ENCODE results near the gene DERL2.
"Not testable (repeated sequence)": the region's sequence is repeated elsewhere in the genome, so short reads cannot be mapped to it uniquely, and the experiment has no call there.

Gene DERL2

DNA sequence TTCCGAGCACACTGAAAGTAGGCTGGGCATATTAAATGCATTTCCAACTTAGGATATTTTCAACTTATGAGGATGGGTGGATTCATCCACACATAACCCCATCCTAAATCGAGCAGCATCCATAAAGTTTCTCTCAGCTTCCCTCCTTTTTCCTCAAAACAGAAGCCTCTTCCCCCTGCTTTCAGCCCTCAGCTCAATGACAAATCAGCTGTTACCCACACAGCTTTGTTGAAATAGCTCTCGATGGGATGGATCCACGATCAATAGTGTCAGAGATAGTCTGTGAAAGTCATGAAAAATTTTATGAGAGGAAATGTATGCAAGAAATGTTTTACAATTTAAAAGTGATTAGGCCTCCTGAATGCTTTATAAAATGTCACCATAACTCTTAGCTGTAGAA lies 19.7 kb downstream of the DERL2 start:
- TF ChIP-seq TAF1 (IDR thresholded peaks at IDR 0.05; ENCODE audit: borderline replicate concordance, low read depth, low read length) (no peak), POLR2A (IDR thresholded peaks at IDR 0.05; ENCODE audit: low read depth, low read length) (no peak), POLR2AphosphoS5 (IDR thresholded peaks at IDR 0.05; ENCODE audit: low read depth, low read length) (no peak)
- no peak for FAIRE-seq
- DNase-seq (ENCODE audit: insufficient read length): no peak

DNA sequence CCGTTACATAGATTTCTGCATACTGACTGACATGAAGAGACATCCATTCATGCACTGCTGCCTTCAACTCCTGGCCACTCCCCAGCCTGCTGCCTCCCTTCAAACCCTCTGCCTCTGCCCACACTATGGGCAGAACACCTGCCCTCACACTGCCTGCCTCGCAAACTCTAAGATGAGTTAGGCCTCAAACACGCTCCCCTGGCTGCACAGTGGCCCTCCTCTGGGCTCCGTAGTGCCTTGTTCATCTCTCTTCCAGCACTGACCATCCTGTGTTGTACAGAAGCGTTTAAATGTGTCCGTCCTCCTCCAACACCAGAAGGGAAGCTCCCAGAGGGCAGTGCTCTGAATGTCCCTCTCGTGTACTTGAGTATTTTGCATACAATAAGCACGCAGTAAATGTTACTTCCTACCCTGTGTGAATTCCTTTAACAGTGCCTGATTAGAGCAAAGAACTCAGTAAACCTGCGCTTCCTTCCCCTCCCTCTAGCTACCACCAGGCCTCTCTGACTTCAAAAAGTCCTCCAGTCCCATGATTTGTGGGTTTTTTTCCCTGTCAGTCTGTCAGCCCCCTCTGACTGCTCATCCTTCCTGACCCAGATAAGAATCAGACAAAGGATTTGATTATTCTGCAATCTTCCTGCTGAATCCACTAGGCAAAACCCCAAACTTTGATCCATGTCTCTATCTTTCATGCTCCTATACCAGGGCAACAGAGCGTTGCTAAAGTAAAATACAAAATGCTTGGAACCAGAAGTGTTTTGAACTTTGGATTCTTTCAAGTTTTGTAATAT lies 21.1 kb downstream of the DERL2 start:
- FAIRE-seq: no peak
- no peak for TF ChIP-seq TAF1 (IDR thresholded peaks at IDR 0.05; ENCODE audit: borderline replicate concordance, low read depth, low read length)
- TF ChIP-seq POLR2AphosphoS5 (IDR thresholded peaks at IDR 0.05; ENCODE audit: low read depth, low read length): no peak
- no peak for TF ChIP-seq POLR2A (IDR thresholded peaks at IDR 0.05; ENCODE audit: low read depth, low read length)
- DNase-seq (ENCODE audit: insufficient read length): no peak

DNA sequence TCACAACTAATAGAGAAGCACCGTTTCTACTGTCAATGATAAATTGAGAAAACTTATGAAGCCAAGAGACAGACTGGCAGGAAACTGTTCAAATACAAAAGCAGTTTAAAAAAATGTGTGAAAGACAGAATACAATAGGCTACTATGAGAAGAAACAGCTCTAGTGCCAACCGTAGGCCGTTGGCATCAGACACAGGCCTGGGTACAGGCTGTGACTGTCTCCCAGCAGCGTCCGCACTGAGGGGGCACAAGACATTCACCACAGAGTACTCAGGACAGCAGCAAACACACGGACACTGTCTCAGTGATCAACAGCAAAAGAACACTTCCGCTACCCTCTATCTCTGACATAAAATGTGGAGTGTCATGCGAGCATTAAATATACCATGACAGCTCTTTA lies 39.2 kb downstream of the DERL2 start:
- no peak for TF ChIP-seq POLR2AphosphoS5 (IDR thresholded peaks at IDR 0.05; ENCODE audit: low read depth, low read length)
- TF ChIP-seq TAF1 (IDR thresholded peaks at IDR 0.05; ENCODE audit: borderline replicate concordance, low read depth, low read length): no peak
- no peak for TF ChIP-seq POLR2A (IDR thresholded peaks at IDR 0.05; ENCODE audit: low read depth, low read length)
- FAIRE-seq: no peak
- DNase-seq (ENCODE audit: insufficient read length): no peak

DNA sequence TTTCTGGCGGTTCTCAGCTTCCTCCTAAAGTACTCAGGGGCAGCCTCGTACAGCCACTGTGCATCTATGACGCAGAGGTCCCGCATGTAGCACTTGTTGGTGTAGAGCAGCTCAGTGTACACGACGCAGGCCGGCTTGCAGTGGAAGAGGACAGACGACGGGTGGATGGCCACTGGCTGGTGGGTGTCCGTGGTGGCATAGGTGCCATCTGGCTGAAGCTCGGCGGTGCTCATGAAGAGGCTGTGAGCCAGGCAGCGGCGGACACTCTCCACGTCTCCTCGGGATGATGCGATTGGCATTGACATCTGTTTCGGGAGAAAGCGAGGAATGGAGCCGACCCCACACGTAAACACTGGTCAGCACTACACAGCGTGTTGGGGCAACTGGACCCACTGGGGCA lies 41.8 kb downstream of the DERL2 start:
- DNase-seq (ENCODE audit: insufficient read length) (no peak), FAIRE-seq (no peak)
- TF ChIP-seq POLR2A (IDR thresholded peaks at IDR 0.05; ENCODE audit: low read depth, low read length): no peak
- TF ChIP-seq POLR2AphosphoS5 (IDR thresholded peaks at IDR 0.05; ENCODE audit: low read depth, low read length): no peak
- no peak for TF ChIP-seq TAF1 (IDR thresholded peaks at IDR 0.05; ENCODE audit: borderline replicate concordance, low read depth, low read length)

DNA sequence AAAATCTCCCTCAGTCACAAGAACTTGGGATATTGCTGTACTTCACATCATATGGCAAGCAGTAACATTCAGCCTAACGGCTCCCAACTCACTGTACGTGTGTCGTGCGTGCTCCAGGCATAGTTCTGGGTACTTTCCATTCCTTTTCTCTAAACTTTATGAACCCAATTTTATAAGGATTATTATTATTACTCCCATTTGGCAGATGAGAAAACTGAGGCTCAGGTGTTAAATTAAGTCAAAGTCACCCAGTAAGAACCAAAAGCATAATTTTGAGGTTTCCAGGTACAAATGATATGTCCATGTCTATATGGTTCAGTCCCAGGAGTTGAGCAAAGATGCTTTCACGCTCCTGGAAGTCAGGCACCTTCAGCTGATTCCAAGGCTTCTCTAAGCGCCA lies 42.2 kb downstream of the DERL2 start:
- FAIRE-seq (no peak), DNase-seq (ENCODE audit: insufficient read length) (no peak)
- TF ChIP-seq POLR2A (IDR thresholded peaks at IDR 0.05; ENCODE audit: low read depth, low read length) (no peak), POLR2AphosphoS5 (IDR thresholded peaks at IDR 0.05; ENCODE audit: low read depth, low read length) (no peak), TAF1 (IDR thresholded peaks at IDR 0.05; ENCODE audit: borderline replicate concordance, low read depth, low read length) (no peak)

DNA sequence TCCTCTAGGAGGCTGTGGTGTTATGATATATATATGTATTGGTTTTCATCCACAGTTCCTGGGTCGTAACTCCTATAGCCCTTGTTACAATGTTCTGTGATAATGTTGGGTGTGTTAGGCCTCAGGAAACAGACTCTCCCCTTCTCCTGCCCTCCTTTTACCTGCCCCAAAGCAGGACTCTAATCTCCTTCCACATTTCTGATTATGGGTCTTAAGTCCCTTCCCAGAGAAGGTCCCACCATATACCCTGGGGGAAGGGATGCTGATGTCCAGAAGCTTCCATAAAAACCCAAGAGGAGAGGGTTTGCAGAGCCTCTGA lies 46.6 kb downstream of the DERL2 start:
- no peak for FAIRE-seq
- DNase-seq (ENCODE audit: insufficient read length): no peak
- TF ChIP-seq POLR2AphosphoS5 (IDR thresholded peaks at IDR 0.05; ENCODE audit: low read depth, low read length): no peak
- no peak for TF ChIP-seq POLR2A (IDR thresholded peaks at IDR 0.05; ENCODE audit: low read depth, low read length)
- TF ChIP-seq TAF1 (IDR thresholded peaks at IDR 0.05; ENCODE audit: borderline replicate concordance, low read depth, low read length): no peak

DNA sequence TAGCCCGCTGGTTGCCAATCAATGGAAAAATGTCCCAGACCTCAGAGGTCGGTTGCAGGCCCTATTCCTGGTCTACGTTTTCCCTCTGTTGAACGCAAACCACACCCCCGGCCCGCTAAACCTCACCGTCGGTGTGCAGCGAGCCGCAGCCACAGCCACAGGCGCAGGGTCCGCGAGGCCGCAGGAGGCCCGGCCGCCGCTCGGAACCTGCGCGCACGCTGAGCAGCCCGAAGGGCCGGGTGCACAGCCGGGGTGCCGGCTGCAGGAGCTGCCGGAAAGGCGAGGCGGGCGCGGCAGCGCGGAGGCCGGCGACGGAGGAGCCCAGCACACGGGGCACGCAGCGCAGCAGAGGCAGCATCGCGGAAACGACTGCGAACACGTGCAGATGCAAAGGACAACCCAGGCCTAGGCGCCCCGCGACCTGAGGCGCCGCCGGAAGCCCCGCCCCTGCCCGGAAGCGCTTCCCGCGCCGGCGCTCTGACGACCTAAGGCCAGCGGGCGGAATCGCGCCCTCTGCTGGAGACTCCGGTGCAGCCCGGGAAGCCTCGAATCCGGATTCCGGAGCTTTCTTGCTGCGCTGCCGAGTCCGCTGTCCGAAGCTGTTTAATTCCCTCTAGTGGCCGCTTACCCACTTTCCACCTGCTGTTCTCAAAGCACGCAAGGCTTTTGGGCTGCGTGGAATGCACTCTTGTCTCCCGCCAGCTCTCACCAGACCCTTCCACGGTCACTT lies 47.1 kb downstream of the DERL2 start, which contains the start of gene C1QBP:
Gene C1QBP, minus strand, starts transcription at position 440 of the 730 bp plus-strand sequence. Its CDS starts 82 bp downstream, at position 358.
- TF ChIP-seq TAF1 (IDR thresholded peaks at IDR 0.05; ENCODE audit: borderline replicate concordance, low read depth, low read length) (peak; percentile 74; the same call in 1 of the 2 replicates), POLR2A (IDR thresholded peaks at IDR 0.05; ENCODE audit: low read depth, low read length) (peak; percentile 93), POLR2AphosphoS5 (IDR thresholded peaks at IDR 0.05; ENCODE audit: low read depth, low read length) (peak; percentile 91)
- FAIRE-seq (peak; percentile 97), DNase-seq (ENCODE audit: insufficient read length) (peak; percentile 90)

DNA sequence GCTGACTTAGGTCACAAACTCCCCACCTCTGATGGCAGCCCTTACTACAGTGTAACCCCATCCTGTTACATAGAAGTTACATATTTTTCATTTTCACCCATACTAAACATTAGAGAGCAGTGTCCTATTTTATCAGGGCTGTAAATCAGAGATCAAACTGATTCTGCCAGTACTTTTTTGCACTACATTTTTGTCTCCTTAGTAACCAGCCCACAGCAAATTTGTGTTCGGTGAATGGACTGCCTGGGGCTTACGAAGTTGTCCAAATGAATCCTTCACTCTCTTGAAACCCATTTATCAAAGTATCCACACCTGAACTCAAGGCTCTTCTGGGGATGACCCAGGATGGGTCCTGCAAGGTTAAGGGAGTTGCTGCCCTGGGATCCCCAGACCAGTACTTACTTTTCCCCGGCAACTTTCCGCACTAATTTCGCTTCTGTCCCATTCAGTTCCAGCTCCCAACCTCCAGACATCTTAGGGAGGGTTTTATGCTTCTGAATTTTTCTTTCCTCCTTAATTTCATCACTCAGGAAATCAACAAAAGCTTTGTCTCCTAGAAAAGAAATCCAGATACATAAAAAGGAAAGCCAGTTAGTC lies 48.2 kb downstream of the DERL2 start:
- TF ChIP-seq POLR2A (IDR thresholded peaks at IDR 0.05; ENCODE audit: low read depth, low read length) (no peak), TAF1 (IDR thresholded peaks at IDR 0.05; ENCODE audit: borderline replicate concordance, low read depth, low read length) (no peak), POLR2AphosphoS5 (IDR thresholded peaks at IDR 0.05; ENCODE audit: low read depth, low read length) (no peak)
- DNase-seq (ENCODE audit: insufficient read length) (no peak), FAIRE-seq (no peak)

DNA sequence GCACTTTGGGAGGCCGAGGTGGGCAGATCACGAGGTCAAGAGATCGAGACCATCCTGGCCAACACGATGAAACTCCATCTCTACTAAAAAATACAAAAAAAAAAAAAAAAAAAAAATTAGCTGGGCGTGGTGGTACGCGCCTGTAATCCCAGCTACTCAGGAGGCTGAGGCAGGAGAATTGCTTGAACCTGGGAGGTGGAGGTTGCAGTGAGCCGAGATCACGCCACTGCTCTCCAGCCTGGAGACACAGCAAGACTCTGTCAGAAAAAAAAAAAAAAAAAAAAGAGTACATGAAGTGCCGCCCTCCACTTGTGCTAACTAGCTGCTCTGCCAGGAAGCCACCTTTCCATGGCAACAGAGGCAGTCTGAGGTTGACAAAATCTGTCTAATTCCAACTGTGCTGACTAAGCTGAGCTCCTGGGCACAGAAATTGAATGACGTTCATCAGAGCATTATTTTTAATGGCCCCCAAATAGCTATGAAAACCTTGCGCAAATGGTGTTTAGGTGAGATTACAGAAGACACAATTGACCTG lies 50.1 kb downstream of the DERL2 start:
- FAIRE-seq; DNase-seq (ENCODE audit: insufficient read length): not testable (repeated sequence)

DNA sequence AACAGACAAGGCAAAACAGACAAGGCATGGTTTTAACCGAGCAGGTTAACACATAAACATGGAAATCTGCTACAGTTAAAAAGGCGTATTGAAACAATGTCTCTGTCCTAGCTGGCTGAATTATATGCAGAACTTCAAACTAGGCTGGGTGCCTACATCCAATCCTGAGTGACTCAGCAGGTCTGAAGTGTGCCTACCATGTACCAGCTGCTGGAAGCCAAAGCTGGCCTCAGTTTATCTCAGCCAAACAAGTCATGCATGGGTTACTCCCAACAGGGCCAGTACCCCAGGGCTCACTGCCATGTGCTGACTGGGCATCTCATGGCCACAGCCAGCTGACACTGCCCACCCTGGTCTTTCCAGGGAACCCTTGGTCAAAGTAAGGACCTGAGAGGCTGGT lies 51.0 kb downstream of the DERL2 start:
- DNase-seq (ENCODE audit: insufficient read length): no peak
- FAIRE-seq: no peak
- TF ChIP-seq POLR2A (IDR thresholded peaks at IDR 0.05; ENCODE audit: low read depth, low read length) (no peak), POLR2AphosphoS5 (IDR thresholded peaks at IDR 0.05; ENCODE audit: low read depth, low read length) (no peak), TAF1 (IDR thresholded peaks at IDR 0.05; ENCODE audit: borderline replicate concordance, low read depth, low read length) (no peak)

DNA sequence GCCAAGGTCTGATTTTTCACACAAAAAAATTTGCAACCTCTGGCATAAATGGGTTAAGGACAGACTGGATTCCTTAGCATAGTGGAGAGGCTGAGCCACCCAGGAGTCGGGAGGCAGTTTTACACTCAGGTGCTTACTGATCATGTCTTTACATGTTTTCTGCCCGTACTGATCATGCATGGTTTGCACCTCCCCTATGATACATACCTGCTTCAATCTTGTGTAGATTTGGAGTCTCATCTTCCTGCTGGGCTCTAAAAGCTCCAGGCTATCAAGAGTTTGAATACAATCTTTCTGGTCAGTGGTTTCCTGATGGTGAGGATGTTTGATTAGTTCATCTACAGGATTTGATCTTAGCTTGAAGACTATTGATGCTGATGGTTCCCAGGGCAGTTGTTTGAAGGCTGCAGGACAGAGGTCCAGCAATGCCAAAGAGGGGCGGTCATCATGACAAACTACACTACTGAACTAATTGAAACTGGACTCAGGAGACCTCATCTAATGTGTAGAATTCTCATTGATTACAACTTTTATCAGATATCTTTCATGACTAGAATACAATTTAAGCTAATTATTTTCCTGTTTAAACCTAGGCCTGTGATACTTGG lies 53.9 kb downstream of the DERL2 start:
- TF ChIP-seq TAF1 (IDR thresholded peaks at IDR 0.05; ENCODE audit: borderline replicate concordance, low read depth, low read length): no peak
- peak; percentile 51; the same call in 1 of the 2 replicates for TF ChIP-seq POLR2A (IDR thresholded peaks at IDR 0.05; ENCODE audit: low read depth, low read length)
- peak; percentile 66; the same call in 1 of the 2 replicates for TF ChIP-seq POLR2AphosphoS5 (IDR thresholded peaks at IDR 0.05; ENCODE audit: low read depth, low read length)
- FAIRE-seq (no peak), DNase-seq (ENCODE audit: insufficient read length) (no peak)

DNA sequence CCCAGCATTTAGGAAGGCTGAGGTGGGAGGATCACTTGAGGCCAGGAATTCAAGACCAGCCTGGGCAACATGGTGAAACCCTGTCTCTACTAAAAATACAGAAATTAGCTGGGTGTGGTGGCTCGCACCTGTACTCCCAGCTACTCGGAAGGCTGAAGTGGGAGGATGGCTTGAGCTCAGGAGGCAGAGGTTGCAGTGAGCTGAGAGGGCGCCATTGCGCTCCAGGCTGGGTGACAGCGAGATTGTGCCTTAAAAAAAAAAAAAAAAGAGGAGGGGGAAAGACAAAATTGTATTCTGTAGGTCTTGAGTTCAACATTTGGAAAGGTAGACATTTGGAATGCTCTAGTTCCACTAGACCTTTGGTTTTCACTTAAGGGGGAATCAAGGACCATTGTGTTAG lies 54.7 kb downstream of the DERL2 start:
- FAIRE-seq; DNase-seq (ENCODE audit: insufficient read length): not testable (repeated sequence)
